ENCODE results near the gene TBX2.

TBX2 gene

DNA sequence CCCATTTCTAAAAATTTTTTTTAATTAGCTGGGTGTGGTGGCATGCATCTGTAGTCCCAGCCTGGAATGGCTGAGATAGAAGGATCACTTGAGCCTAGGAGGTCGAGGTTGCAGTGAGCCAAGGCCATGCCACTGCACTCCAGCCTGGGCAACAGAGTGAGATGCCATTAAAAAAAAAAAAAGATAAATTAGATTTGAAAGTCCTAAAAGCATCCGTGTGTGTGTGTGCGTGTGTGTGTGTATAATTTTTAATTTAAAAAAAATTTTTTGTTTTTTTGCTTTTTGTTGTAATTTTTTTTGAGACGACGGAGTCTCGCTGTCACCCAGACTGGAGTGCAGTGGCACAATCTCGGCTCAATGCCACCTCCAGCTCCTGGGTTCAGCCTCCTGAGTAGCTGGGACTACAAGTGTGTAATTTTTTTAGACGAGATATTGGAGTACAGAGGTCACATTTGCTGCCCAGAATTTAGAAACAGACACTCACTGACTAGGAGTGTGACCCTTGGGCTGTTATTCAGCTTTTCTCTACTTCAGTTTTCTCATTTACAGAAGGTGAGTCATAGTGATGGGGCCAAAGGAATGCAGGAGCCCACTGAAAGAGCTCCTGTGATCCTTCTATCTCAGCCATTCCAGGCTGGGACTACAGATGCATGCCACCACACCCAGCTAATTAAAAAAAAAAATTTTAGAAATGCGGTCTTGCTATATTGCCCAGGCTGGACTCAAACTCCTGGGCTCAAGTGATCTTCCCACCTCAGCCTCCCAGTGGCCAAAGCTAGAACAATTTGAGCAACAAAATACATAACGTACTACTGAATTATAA lies 27.1 kb downstream of the TBX2 start:
- TF ChIP-seq SNAI2 (CRISPR knock-in tag; IDR thresholded peaks at IDR 0.05) (no peak), ZC3H10 (CRISPR knock-in tag; IDR thresholded peaks at IDR 0.05) (no peak), ZNF8 (CRISPR knock-in tag; IDR thresholded peaks at IDR 0.05) (no peak), TCF4 (CRISPR knock-in tag; IDR thresholded peaks at IDR 0.05; ENCODE audit: borderline replicate concordance) (no peak), BACH2 (CRISPR knock-in tag; IDR thresholded peaks at IDR 0.05; ENCODE audit: borderline replicate concordance) (no peak), ZNF565 (CRISPR knock-in tag; conservative IDR thresholded peaks at IDR 0.05; ENCODE audit: low read depth) (no peak), ZFP3 (CRISPR knock-in tag; IDR thresholded peaks at IDR 0.05) (no peak), RARB (CRISPR knock-in tag; IDR thresholded peaks at IDR 0.05) (no peak), ZNF70 (CRISPR knock-in tag; IDR thresholded peaks at IDR 0.05) (no peak)
- TF ChIP-seq, protein P1, sequence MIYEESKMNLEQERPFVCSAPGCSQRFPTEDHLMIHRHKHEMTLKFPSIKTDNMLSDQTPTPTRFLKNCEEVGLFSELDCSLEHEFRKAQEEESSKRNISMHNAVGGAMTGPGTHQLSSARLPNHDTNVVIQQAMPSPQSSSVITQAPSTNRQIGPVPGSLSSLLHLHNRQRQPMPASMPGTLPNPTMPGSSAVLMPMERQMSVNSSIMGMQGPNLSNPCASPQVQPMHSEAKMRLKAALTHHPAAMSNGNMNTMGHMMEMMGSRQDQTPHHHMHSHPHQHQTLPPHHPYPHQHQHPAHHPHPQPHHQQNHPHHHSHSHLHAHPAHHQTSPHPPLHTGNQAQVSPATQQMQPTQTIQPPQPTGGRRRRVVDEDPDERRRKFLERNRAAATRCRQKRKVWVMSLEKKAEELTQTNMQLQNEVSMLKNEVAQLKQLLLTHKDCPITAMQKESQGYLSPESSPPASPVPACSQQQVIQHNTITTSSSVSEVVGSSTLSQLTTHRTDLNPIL (CRISPR knock-in tag; IDR thresholded peaks at IDR 0.05; ENCODE audit: low read depth) = no peak
- TF ChIP-seq, protein P2, sequence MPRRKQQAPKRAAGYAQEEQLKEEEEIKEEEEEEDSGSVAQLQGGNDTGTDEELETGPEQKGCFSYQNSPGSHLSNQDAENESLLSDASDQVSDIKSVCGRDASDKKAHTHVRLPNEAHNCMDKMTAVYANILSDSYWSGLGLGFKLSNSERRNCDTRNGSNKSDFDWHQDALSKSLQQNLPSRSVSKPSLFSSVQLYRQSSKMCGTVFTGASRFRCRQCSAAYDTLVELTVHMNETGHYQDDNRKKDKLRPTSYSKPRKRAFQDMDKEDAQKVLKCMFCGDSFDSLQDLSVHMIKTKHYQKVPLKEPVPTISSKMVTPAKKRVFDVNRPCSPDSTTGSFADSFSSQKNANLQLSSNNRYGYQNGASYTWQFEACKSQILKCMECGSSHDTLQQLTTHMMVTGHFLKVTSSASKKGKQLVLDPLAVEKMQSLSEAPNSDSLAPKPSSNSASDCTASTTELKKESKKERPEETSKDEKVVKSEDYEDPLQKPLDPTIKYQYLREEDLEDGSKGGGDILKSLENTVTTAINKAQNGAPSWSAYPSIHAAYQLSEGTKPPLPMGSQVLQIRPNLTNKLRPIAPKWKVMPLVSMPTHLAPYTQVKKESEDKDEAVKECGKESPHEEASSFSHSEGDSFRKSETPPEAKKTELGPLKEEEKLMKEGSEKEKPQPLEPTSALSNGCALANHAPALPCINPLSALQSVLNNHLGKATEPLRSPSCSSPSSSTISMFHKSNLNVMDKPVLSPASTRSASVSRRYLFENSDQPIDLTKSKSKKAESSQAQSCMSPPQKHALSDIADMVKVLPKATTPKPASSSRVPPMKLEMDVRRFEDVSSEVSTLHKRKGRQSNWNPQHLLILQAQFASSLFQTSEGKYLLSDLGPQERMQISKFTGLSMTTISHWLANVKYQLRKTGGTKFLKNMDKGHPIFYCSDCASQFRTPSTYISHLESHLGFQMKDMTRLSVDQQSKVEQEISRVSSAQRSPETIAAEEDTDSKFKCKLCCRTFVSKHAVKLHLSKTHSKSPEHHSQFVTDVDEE (CRISPR knock-in tag; IDR thresholded peaks at IDR 0.05) = no peak
- TF ChIP-seq, protein P3, sequence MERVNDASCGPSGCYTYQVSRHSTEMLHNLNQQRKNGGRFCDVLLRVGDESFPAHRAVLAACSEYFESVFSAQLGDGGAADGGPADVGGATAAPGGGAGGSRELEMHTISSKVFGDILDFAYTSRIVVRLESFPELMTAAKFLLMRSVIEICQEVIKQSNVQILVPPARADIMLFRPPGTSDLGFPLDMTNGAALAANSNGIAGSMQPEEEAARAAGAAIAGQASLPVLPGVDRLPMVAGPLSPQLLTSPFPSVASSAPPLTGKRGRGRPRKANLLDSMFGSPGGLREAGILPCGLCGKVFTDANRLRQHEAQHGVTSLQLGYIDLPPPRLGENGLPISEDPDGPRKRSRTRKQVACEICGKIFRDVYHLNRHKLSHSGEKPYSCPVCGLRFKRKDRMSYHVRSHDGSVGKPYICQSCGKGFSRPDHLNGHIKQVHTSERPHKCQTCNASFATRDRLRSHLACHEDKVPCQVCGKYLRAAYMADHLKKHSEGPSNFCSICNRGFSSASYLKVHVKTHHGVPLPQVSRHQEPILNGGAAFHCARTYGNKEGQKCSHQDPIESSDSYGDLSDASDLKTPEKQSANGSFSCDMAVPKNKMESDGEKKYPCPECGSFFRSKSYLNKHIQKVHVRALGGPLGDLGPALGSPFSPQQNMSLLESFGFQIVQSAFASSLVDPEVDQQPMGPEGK (CRISPR knock-in tag; IDR thresholded peaks at IDR 0.05; ENCODE audit: borderline replicate concordance) = no peak
- ATAC-seq = peak; percentile 83

DNA sequence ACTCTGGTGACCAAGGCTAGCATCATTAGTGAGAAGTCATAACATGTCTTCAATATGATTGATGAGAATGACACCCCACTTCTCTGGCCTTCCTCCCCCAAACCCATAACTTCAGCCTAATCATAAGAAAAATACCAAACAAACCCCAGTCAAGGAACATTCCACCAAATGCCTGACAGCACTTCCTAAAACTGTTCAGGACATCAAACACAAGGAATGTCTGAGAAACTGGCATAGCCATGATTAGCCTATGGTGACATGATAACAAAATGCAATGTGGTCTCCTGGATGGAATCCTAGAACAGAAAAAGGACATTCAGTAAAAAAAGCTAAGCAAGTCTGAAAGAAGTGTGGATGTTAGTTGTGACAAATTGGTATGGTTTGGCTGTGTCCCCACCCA lies 27.9 kb downstream of the TBX2 start:
- TF ChIP-seq, protein P2 (CRISPR knock-in tag; IDR thresholded peaks at IDR 0.05) = no peak
- TF ChIP-seq, protein P4, sequence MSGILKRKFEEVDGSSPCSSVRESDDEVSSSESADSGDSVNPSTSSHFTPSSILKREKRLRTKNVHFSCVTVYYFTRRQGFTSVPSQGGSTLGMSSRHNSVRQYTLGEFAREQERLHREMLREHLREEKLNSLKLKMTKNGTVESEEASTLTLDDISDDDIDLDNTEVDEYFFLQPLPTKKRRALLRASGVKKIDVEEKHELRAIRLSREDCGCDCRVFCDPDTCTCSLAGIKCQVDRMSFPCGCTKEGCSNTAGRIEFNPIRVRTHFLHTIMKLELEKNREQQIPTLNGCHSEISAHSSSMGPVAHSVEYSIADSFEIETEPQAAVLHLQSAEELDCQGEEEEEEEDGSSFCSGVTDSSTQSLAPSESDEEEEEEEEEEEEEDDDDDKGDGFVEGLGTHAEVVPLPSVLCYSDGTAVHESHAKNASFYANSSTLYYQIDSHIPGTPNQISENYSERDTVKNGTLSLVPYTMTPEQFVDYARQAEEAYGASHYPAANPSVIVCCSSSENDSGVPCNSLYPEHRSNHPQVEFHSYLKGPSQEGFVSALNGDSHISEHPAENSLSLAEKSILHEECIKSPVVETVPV (CRISPR knock-in tag; IDR thresholded peaks at IDR 0.05) = no peak
- TF ChIP-seq PPARA (CRISPR knock-in tag; IDR thresholded peaks at IDR 0.05; ENCODE audit: borderline replicate concordance) = no peak
- TF ChIP-seq, protein P3 (CRISPR knock-in tag; IDR thresholded peaks at IDR 0.05; ENCODE audit: borderline replicate concordance) = no peak
- TF ChIP-seq ISL1 (CRISPR knock-in tag; IDR thresholded peaks at IDR 0.05) = no peak
- TF ChIP-seq ZFP3 (CRISPR knock-in tag; IDR thresholded peaks at IDR 0.05) = no peak
- TF ChIP-seq ZNF565 (CRISPR knock-in tag; conservative IDR thresholded peaks at IDR 0.05; ENCODE audit: low read depth) = no peak
- TF ChIP-seq ZC3H10 (CRISPR knock-in tag; IDR thresholded peaks at IDR 0.05) = no peak
- no peak for TF ChIP-seq GLIS3 (CRISPR knock-in tag; IDR thresholded peaks at IDR 0.05)
- TF ChIP-seq, protein P1 (CRISPR knock-in tag; IDR thresholded peaks at IDR 0.05; ENCODE audit: low read depth) = no peak
- no peak for TF ChIP-seq CSDC2 (CRISPR knock-in tag; IDR thresholded peaks at IDR 0.05)
- no peak for TF ChIP-seq OSR1 (CRISPR knock-in tag; IDR thresholded peaks at IDR 0.05)
- no peak for TF ChIP-seq ZNF70 (CRISPR knock-in tag; IDR thresholded peaks at IDR 0.05)
- no peak for TF ChIP-seq SNAI2 (CRISPR knock-in tag; IDR thresholded peaks at IDR 0.05)
- no peak for TF ChIP-seq ARNTL (CRISPR knock-in tag; IDR thresholded peaks at IDR 0.05; ENCODE audit: borderline replicate concordance, low read depth)
- no peak for TF ChIP-seq ESRRG (CRISPR knock-in tag; IDR thresholded peaks at IDR 0.05)
- ATAC-seq = no peak
